Large intestine (tissue), 3 donors: ENCODE data around the gene CUX1. TPM values are rescaled to one million over a fixed set of nuclear protein-coding genes. Genes with fewer than 3 reads are reported as not detected.
"Not testable (repeated sequence)": the region's sequence is repeated elsewhere in the genome, so short reads cannot be mapped to it uniquely, and the experiment has no call there.

ENCODE experiments used
- DNase-seq, 2 donors: peaks; one replicate each; pipeline versions ENCODE4 v3.0.0 to v3.0.0-alpha.2; 2013
- H3K27ac ChIP-seq: one replicate; pipeline ENCODE4 v1.5.1; 2013; ENCODE audit warnings: low read length
- H3K27me3 ChIP-seq: 2 replicates; pipeline ENCODE4 v1.6.1; 2013; ENCODE audit warnings: low read length; ENCODE audit not compliant: control insufficient read depth, insufficient read depth
- H3K36me3 ChIP-seq: 2 replicates; pipeline ENCODE4 v1.6.1; 2013; ENCODE audit warnings: low read length; ENCODE audit not compliant: control insufficient read depth, insufficient read depth
- H3K4me1 ChIP-seq: one replicate; pipeline ENCODE4 v1.6.1; 2013; ENCODE audit warnings: low read length; ENCODE audit not compliant: control insufficient read depth, insufficient read depth
- H3K4me3 ChIP-seq: one replicate; pipeline ENCODE4 v1.5.1; 2013; ENCODE audit warnings: low read length
- H3K9me3 ChIP-seq: one replicate; pipeline ENCODE4 v1.6.1; 2013; ENCODE audit warnings: mild to moderate bottlenecking, low read depth, low read length, moderate library complexity; ENCODE audit not compliant: control insufficient read depth
- WGBS: methylation state at CpG from one replicate; pipeline ENCODE4 v1.1.5; 2013; ENCODE audit warnings: low lambda C conversion rate; ENCODE audit not compliant: insufficient coverage; 5-methylcytosine and 5-hydroxymethylcytosine counted together
- polyA plus RNA-seq: library from polyadenylated mRNA; unstranded; fragments of 120-200 nt; gene quantifications from one replicate; pipeline ENCODE4 v1.2.1, GENCODE V29; 2013

CUX1 gene
- polyA plus RNA-seq, 1 donor = 72.9 TPM

- Histone ChIP-seq H3K9me3 (no peaks in the 10 kb centered on the region), H3K4me3 (no peak overlapping the region), H3K4me1 (no peaks in the 10 kb centered on the region), H3K27me3 (no peaks in the 10 kb centered on the region), H3K36me3 (peaks cover 4% of the 10 kb centered on the region), H3K27ac (no peak overlapping the region)
- WGBS = 80% methylated on average over 2 of the region's 17 CpGs
- no peak for DNase-seq
Measured at GRCh38 chr7:101838837-101839483, 21.5 kb downstream of the CUX1 start.

GRCh38 chr7:101841328-101841727 lies 23.9 kb downstream of the CUX1 start:
- Histone ChIP-seq H3K27me3 (no peaks in the 10 kb centered on the region), H3K9me3 (peaks cover 2% of the 10 kb centered on the region), H3K36me3 (no peaks in the 10 kb centered on the region), H3K27ac (no peak overlapping the region), H3K4me1 (no peaks in the 10 kb centered on the region), H3K4me3 (no peak overlapping the region)
- no CpG with 5 or more reads among the region's 3 CpGs for WGBS
- no peak for DNase-seq

GRCh38 chr7:101843293-101844271 lies 26.2 kb downstream of the CUX1 start:
- Histone ChIP-seq H3K36me3 (no peaks in the 10 kb centered on the region), H3K9me3 (peaks cover 19% of the 10 kb centered on the region), H3K4me1 (no peaks in the 10 kb centered on the region), H3K27ac (no peak overlapping the region), H3K4me3 (no peak overlapping the region), H3K27me3 (no peaks in the 10 kb centered on the region)
- no peak for DNase-seq
- WGBS = no CpG with 5 or more reads among the region's 13 CpGs

- DNase-seq = no peak
- H3K36me3 ChIP-seq = no peaks in the 10 kb centered on the region
- no peak overlapping the region for H3K4me3 ChIP-seq
- H3K27me3 ChIP-seq = no peaks in the 10 kb centered on the region
- no peak overlapping the region for H3K27ac ChIP-seq
- WGBS = no CpG with 5 or more reads among the region's 2 CpGs
- no peaks in the 10 kb centered on the region for H3K4me1 ChIP-seq
- peaks cover 19% of the 10 kb centered on the region for H3K9me3 ChIP-seq
Measured at GRCh38 chr7:101845974-101846373, 28.5 kb downstream of the CUX1 start.

- Histone ChIP-seq H3K9me3 (peaks cover 19% of the 10 kb centered on the region), H3K4me3 (no peak overlapping the region), H3K36me3 (no peaks in the 10 kb centered on the region), H3K4me1 (no peaks in the 10 kb centered on the region), H3K27ac (no peak overlapping the region), H3K27me3 (no peaks in the 10 kb centered on the region)
- DNase-seq = no peak
- 100% methylated on average over 1 of the region's 11 CpGs for WGBS
Measured at GRCh38 chr7:101846800-101847538, 29.5 kb downstream of the CUX1 start.

- Histone ChIP-seq H3K27ac (no peak overlapping the region), H3K9me3 (peaks cover 19% of the 10 kb centered on the region), H3K4me1 (no peaks in the 10 kb centered on the region), H3K27me3 (no peaks in the 10 kb centered on the region), H3K36me3 (no peaks in the 10 kb centered on the region), H3K4me3 (no peak overlapping the region)
- 100% methylated on average over 4 of the region's 8 CpGs for WGBS
- DNase-seq = no peak
Measured at GRCh38 chr7:101848208-101848951, 31.0 kb downstream of the CUX1 start.

GRCh38 chr7:101849314-101849713 lies 31.9 kb downstream of the CUX1 start:
- H3K27ac ChIP-seq, H3K36me3 ChIP-seq, H3K27me3 ChIP-seq, DNase-seq, H3K4me1 ChIP-seq, H3K4me3 ChIP-seq: not testable (repeated sequence)
- peaks cover 19% of the 10 kb centered on the region for H3K9me3 ChIP-seq
- WGBS = 100% methylated on average over 1 of the region's 2 CpGs

GRCh38 chr7:101852364-101852763 lies 34.9 kb downstream of the CUX1 start:
- not testable (repeated sequence) for H3K27ac ChIP-seq, H3K9me3 ChIP-seq, H3K4me3 ChIP-seq, H3K36me3 ChIP-seq, H3K27me3 ChIP-seq, H3K4me1 ChIP-seq, DNase-seq
- WGBS = no CpG with 5 or more reads among the region's 5 CpGs

GRCh38 chr7:101853684-101854083 lies 36.3 kb downstream of the CUX1 start:
- H3K36me3 ChIP-seq = no peaks in the 10 kb centered on the region
- no peak overlapping the region for H3K27ac ChIP-seq
- WGBS = no CpG with 5 or more reads among the region's 7 CpGs
- H3K27me3 ChIP-seq = no peaks in the 10 kb centered on the region
- no peak overlapping the region for H3K4me3 ChIP-seq
- no peak for DNase-seq
- no peaks in the 10 kb centered on the region for H3K9me3 ChIP-seq
- no peaks in the 10 kb centered on the region for H3K4me1 ChIP-seq
